ENCODE data around the gene UQCR10.

The UQCR10 gene

GRCh38 chr22:29731058-29731850 lies 35.9 kb upstream of the UQCR10 start:
- no peak for TF ChIP-seq CTCF (conservative IDR thresholded peaks at IDR 0.05; ENCODE audit: low read depth, low read length)
- no peak overlapping the region for H3K4me3 ChIP-seq (ENCODE audit: low read depth, low read length)
- DNase-seq (ENCODE audit: low read depth): no peak

GRCh38 chr22:29732883-29733282 lies 34.3 kb upstream of the UQCR10 start:
- H3K4me3 ChIP-seq (ENCODE audit: low read depth, low read length): no peak overlapping the region
- no peak for TF ChIP-seq CTCF (conservative IDR thresholded peaks at IDR 0.05; ENCODE audit: low read depth, low read length)
- DNase-seq (ENCODE audit: low read depth): no peak

- H3K4me3 ChIP-seq (ENCODE audit: low read depth, low read length): no peak overlapping the region
- no peak for DNase-seq (ENCODE audit: low read depth)
- no peak for TF ChIP-seq CTCF (conservative IDR thresholded peaks at IDR 0.05; ENCODE audit: low read depth, low read length)
These were observed 33.6 kb upstream of the UQCR10 start for GRCh38 chr22:29733362-29734201.

- DNase-seq (ENCODE audit: low read depth): no peak
- H3K4me3 ChIP-seq (ENCODE audit: low read depth, low read length): no peak overlapping the region
- TF ChIP-seq CTCF (conservative IDR thresholded peaks at IDR 0.05; ENCODE audit: low read depth, low read length): no peak
These were observed 32.8 kb upstream of the UQCR10 start for GRCh38 chr22:29734406-29734805.

- TF ChIP-seq CTCF (conservative IDR thresholded peaks at IDR 0.05; ENCODE audit: low read depth, low read length): no peak
- no peak for DNase-seq (ENCODE audit: low read depth)
- H3K4me3 ChIP-seq (ENCODE audit: low read depth, low read length): no peak overlapping the region
These were observed 32.3 kb upstream of the UQCR10 start for GRCh38 chr22:29734838-29735237.

GRCh38 chr22:29735416-29735815 lies 31.8 kb upstream of the UQCR10 start:
- no peak for TF ChIP-seq CTCF (conservative IDR thresholded peaks at IDR 0.05; ENCODE audit: low read depth, low read length)
- H3K4me3 ChIP-seq (ENCODE audit: low read depth, low read length): no peak overlapping the region
- DNase-seq (ENCODE audit: low read depth): no peak
